Thoracic aorta (tissue), 2 donors: ENCODE measurements around the gene TAPT1. TPM values are rescaled to one million over a fixed set of nuclear protein-coding genes. Genes with fewer than 3 reads are reported as not detected.
"Not testable (repeated sequence)": the region's sequence is repeated elsewhere in the genome, so short reads cannot be mapped to it uniquely, and the experiment has no call there.

ENCODE experiments used
- ATAC-seq: fragments of 150-250 bp; one replicate; pipeline ENCODE4 v1.8.0; 2017; ENCODE audit warnings: low read depth; ENCODE audit not compliant: insufficient number of reproducible peaks, low FRiP score
- DNase-seq: peaks from one replicate; pipeline ENCODE4 v3.0.0-alpha.2; 2020; ENCODE audit warnings: low spot score
- H3K27ac ChIP-seq, 2 donors: fragments of 200-600 bp; sonication (generic); 1 replicate in 1 of 2; 2 replicates in 1 of 2; pipeline ENCODE4 v1.5.1; 2016; ENCODE audit warnings: mild to moderate bottlenecking in 2 of 2, moderate library complexity in 2 of 2
- H3K27me3 ChIP-seq: fragments of 200-600 bp; sonication (generic); replicated peaks from 2 replicates; pipeline ENCODE4 v1.6.0; 2016; ENCODE audit warnings: mild to moderate bottlenecking; ENCODE audit not compliant: insufficient read depth
- H3K36me3 ChIP-seq: fragments of 200-600 bp; sonication (generic); one replicate; pipeline ENCODE4 v1.5.1; 2016
- H3K4me1 ChIP-seq, 2 donors: fragments of 200-600 bp; sonication (generic); 1 replicate in 1 of 2; 2 replicates in 1 of 2; pipeline versions ENCODE4 v1.5.1 to v1.6.0; 2016; ENCODE audit warnings: low read depth in 2 of 2, mild to moderate bottlenecking in 1 of 2; ENCODE audit not compliant: control insufficient read depth in 1 of 2
- H3K4me3 ChIP-seq: fragments of 200-600 bp; sonication (generic); 2 replicates; pipeline ENCODE4 v1.5.1; 2016; ENCODE audit warnings: mild to moderate bottlenecking
- H3K9me3 ChIP-seq: fragments of 200-600 bp; sonication (generic); 2 replicates; pipeline ENCODE4 v1.5.1; 2016
- CTCF ChIP-seq: fragments of 200-600 bp; sonication (generic); IDR thresholded peaks from one replicate; pipeline ENCODE4 v1.5.1; 2019; ENCODE audit warnings: antibody characterized with exemption
- total RNA-seq, 2 donors: library from RNA; depleted of rRNA; stranded (reverse); fragments of >200 nt; gene quantifications; one replicate each; pipeline versions ENCODE4 v1.1.0 to v1.2.3, GENCODE V29; 2016

TAPT1 gene
- 10 to 100 TPM; 34.4 to 36.0 TPM for total RNA-seq

- H3K27ac ChIP-seq: peak within 1 kb of the TSS; percentile 84 to 96
- peak; percentile 9 for DNase-seq
- H3K27me3 ChIP-seq: no peaks in the 10 kb centered on the region
- TF ChIP-seq CTCF: no peak
- ATAC-seq: peak; percentile 75
- H3K4me3 ChIP-seq: peak within 1 kb of the TSS; percentile 75
- no peaks in the 10 kb centered on the region for H3K36me3 ChIP-seq
- peaks cover 36 to 58% of the 10 kb centered on the region in 2 donors for H3K4me1 ChIP-seq
- H3K9me3 ChIP-seq: no peaks in the 10 kb centered on the region
These were observed at the start of gene TAPT1 for GRCh38 chr4:16225863-16226815. Gene TAPT1 (minus strand): TSS chr4:16226471. CDS start chr4:16226457, 14 bp downstream.

- H3K4me1 ChIP-seq: peaks cover 9 to 17% of the 10 kb centered on the region in 2 donors
- DNase-seq: no peak
- no peak for TF ChIP-seq CTCF
- no peaks in the 10 kb centered on the region for H3K36me3 ChIP-seq
- H3K9me3 ChIP-seq: no peaks in the 10 kb centered on the region
- no peak overlapping the region for H3K4me3 ChIP-seq
- H3K27ac ChIP-seq: no peak overlapping the region
- ATAC-seq: no peak
- H3K27me3 ChIP-seq: no peaks in the 10 kb centered on the region
These were observed 45.1 kb upstream of the TAPT1 start for GRCh38 chr4:16271411-16271810.

- peak overlapping the region in 1 of 2 donors; percentile 56 for H3K27ac ChIP-seq
- DNase-seq (no peak), ATAC-seq (no peak)
- H3K27me3 ChIP-seq: no peaks in the 10 kb centered on the region
- no peaks in the 10 kb centered on the region for H3K9me3 ChIP-seq
- peak overlapping the region; percentile 1 for H3K4me3 ChIP-seq
- no peaks in the 10 kb centered on the region for H3K36me3 ChIP-seq
- peaks cover 9 to 17% of the 10 kb centered on the region in 2 donors for H3K4me1 ChIP-seq
- TF ChIP-seq CTCF: no peak
These were observed 44.4 kb upstream of the TAPT1 start for GRCh38 chr4:16270454-16271328.

GRCh38 chr4:16269742-16270453 is 43.6 kb upstream of the TAPT1 start:
- peak overlapping the region in 1 of 2 donors; percentile 56 for H3K27ac ChIP-seq
- not testable (repeated sequence) for H3K36me3 ChIP-seq, DNase-seq, H3K9me3 ChIP-seq, H3K27me3 ChIP-seq
- H3K4me1 ChIP-seq: peaks cover 9 to 17% of the 10 kb centered on the region in 2 donors
- peak; percentile 67 for ATAC-seq
- peak overlapping the region; percentile 1 for H3K4me3 ChIP-seq

- ATAC-seq (no peak), DNase-seq (no peak)
These were observed 43.0 kb upstream of the TAPT1 start for GRCh38 chr4:16269240-16269639.

More at GRCh38 chr4:16269240-16269639, 43.0 kb upstream of the TAPT1 start:
- no peaks in the 10 kb centered on the region for H3K36me3 ChIP-seq
- peak overlapping the region in 1 of 2 donors; percentile 56 for H3K27ac ChIP-seq
- no peak for TF ChIP-seq CTCF
- peaks cover 9 to 17% of the 10 kb centered on the region in 2 donors for H3K4me1 ChIP-seq
- no peak overlapping the region for H3K4me3 ChIP-seq
- no peaks in the 10 kb centered on the region for H3K9me3 ChIP-seq
- no peaks in the 10 kb centered on the region for H3K27me3 ChIP-seq
